ENCODE results near the gene GSG1L2.
"Not testable (repeated sequence)": the region's sequence is repeated elsewhere in the genome, so short reads cannot be mapped to it uniquely, and the experiment has no call there.

The GSG1L2 gene

GRCh38 chr17:9790316-9790715, 31.6 kb downstream of the GSG1L2 start:
- no peak for TF ChIP-seq CTCF (IDR thresholded peaks at IDR 0.05; ENCODE audit: insufficient read depth, low read length, poor library complexity, severe bottlenecking)
- H3K36me3 ChIP-seq (ENCODE audit: control insufficient read depth, insufficient read depth, low read length) = no peaks in the 10 kb centered on the region
- H3K27me3 ChIP-seq (replicated peaks; ENCODE audit: control insufficient read depth, insufficient read depth, low read length) = no peaks in the 10 kb centered on the region; the same call in 1 of the 2 replicates
- no peak for DNase-seq (ENCODE audit: extremely low read depth, insufficient read length)
- H3K4me3 ChIP-seq (replicated peaks; ENCODE audit: low read depth, low read length) = no peak overlapping the region

GRCh38 chr17:9788601-9789000, 33.3 kb downstream of the GSG1L2 start:
- H3K4me3 ChIP-seq (replicated peaks; ENCODE audit: low read depth, low read length) = no peak overlapping the region
- no peak for TF ChIP-seq CTCF (IDR thresholded peaks at IDR 0.05; ENCODE audit: insufficient read depth, low read length, poor library complexity, severe bottlenecking)
- no peaks in the 10 kb centered on the region for H3K36me3 ChIP-seq (ENCODE audit: control insufficient read depth, insufficient read depth, low read length)
- H3K27me3 ChIP-seq (replicated peaks; ENCODE audit: control insufficient read depth, insufficient read depth, low read length) = no peaks in the 10 kb centered on the region; the same call in 1 of the 2 replicates
- no peak for DNase-seq (ENCODE audit: extremely low read depth, insufficient read length)

- no peak for TF ChIP-seq CTCF (IDR thresholded peaks at IDR 0.05; ENCODE audit: insufficient read depth, low read length, poor library complexity, severe bottlenecking)
- H3K36me3 ChIP-seq (ENCODE audit: control insufficient read depth, insufficient read depth, low read length) = no peaks in the 10 kb centered on the region
- H3K27me3 ChIP-seq (replicated peaks; ENCODE audit: control insufficient read depth, insufficient read depth, low read length) = no peaks in the 10 kb centered on the region; the same call in 1 of the 2 replicates
- DNase-seq (ENCODE audit: extremely low read depth, insufficient read length) = no peak
- H3K4me3 ChIP-seq (replicated peaks; ENCODE audit: low read depth, low read length) = no peak overlapping the region
These were observed 37.3 kb downstream of the GSG1L2 start for GRCh38 chr17:9784544-9784943.

- not testable (repeated sequence) for DNase-seq (ENCODE audit: extremely low read depth, insufficient read length); H3K36me3 ChIP-seq (ENCODE audit: control insufficient read depth, insufficient read depth, low read length); H3K27me3 ChIP-seq (replicated peaks; ENCODE audit: control insufficient read depth, insufficient read depth, low read length); H3K4me3 ChIP-seq (replicated peaks; ENCODE audit: low read depth, low read length)
These were observed 38.4 kb downstream of the GSG1L2 start for GRCh38 chr17:9783465-9783864.

- no peak for TF ChIP-seq CTCF (IDR thresholded peaks at IDR 0.05; ENCODE audit: insufficient read depth, low read length, poor library complexity, severe bottlenecking)
- no peaks in the 10 kb centered on the region; the same call in 1 of the 2 replicates for H3K27me3 ChIP-seq (replicated peaks; ENCODE audit: control insufficient read depth, insufficient read depth, low read length)
- no peaks in the 10 kb centered on the region for H3K36me3 ChIP-seq (ENCODE audit: control insufficient read depth, insufficient read depth, low read length)
- no peak for DNase-seq (ENCODE audit: extremely low read depth, insufficient read length)
- H3K4me3 ChIP-seq (replicated peaks; ENCODE audit: low read depth, low read length) = no peak overlapping the region
These were observed 38.8 kb downstream of the GSG1L2 start for GRCh38 chr17:9783050-9783449.

GRCh38 chr17:9780552-9780951, 41.3 kb downstream of the GSG1L2 start:
- H3K27me3 ChIP-seq (replicated peaks; ENCODE audit: control insufficient read depth, insufficient read depth, low read length) = no peaks in the 10 kb centered on the region; the same call in 1 of the 2 replicates
- H3K36me3 ChIP-seq (ENCODE audit: control insufficient read depth, insufficient read depth, low read length) = no peaks in the 10 kb centered on the region
- no peak for DNase-seq (ENCODE audit: extremely low read depth, insufficient read length)
- no peak overlapping the region for H3K4me3 ChIP-seq (replicated peaks; ENCODE audit: low read depth, low read length)
- no peak for TF ChIP-seq CTCF (IDR thresholded peaks at IDR 0.05; ENCODE audit: insufficient read depth, low read length, poor library complexity, severe bottlenecking)
